ENCODE data around the gene CLEC16A.

The CLEC16A gene

GRCh38 chr16:11207646-11208045, 263.3 kb downstream of the CLEC16A start:
- Histone ChIP-seq H3K9me3 (ENCODE audit: control insufficient read depth, low read length) (no peaks in the 10 kb centered on the region), H3K4me1 (ENCODE audit: control insufficient read depth, insufficient read depth, low read length) (peaks cover 8% of the 10 kb centered on the region), H3K9ac (ENCODE audit: low read length) (no peak overlapping the region), H3K27me3 (ENCODE audit: control insufficient read depth, insufficient read depth, low read length) (peaks cover 15% of the 10 kb centered on the region), H3K36me3 (ENCODE audit: control insufficient read depth, insufficient read depth, low read length) (no peaks in the 10 kb centered on the region), H3K4me3 (ENCODE audit: low read length) (no peak overlapping the region)

GRCh38 chr16:11208916-11209665, 264.7 kb downstream of the CLEC16A start:
- Histone ChIP-seq H3K36me3 (ENCODE audit: control insufficient read depth, insufficient read depth, low read length) (no peaks in the 10 kb centered on the region), H3K4me1 (ENCODE audit: control insufficient read depth, insufficient read depth, low read length) (peaks cover 8% of the 10 kb centered on the region), H3K4me3 (ENCODE audit: low read length) (no peak overlapping the region), H3K9me3 (ENCODE audit: control insufficient read depth, low read length) (no peaks in the 10 kb centered on the region), H3K9ac (ENCODE audit: low read length) (no peak overlapping the region), H3K27me3 (ENCODE audit: control insufficient read depth, insufficient read depth, low read length) (peaks cover 15% of the 10 kb centered on the region)

- H3K4me3 ChIP-seq (ENCODE audit: low read length) = no peak overlapping the region
- peaks cover 8% of the 10 kb centered on the region for H3K4me1 ChIP-seq (ENCODE audit: control insufficient read depth, insufficient read depth, low read length)
- H3K36me3 ChIP-seq (ENCODE audit: control insufficient read depth, insufficient read depth, low read length) = no peaks in the 10 kb centered on the region
- H3K9ac ChIP-seq (ENCODE audit: low read length) = no peak overlapping the region
- no peaks in the 10 kb centered on the region for H3K9me3 ChIP-seq (ENCODE audit: control insufficient read depth, low read length)
- peaks cover 15% of the 10 kb centered on the region for H3K27me3 ChIP-seq (ENCODE audit: control insufficient read depth, insufficient read depth, low read length)
These were observed 265.9 kb downstream of the CLEC16A start for GRCh38 chr16:11210260-11210659.

- Histone ChIP-seq H3K36me3 (ENCODE audit: control insufficient read depth, insufficient read depth, low read length) (no peaks in the 10 kb centered on the region), H3K27me3 (ENCODE audit: control insufficient read depth, insufficient read depth, low read length) (peaks cover 12% of the 10 kb centered on the region)
These were observed 267.0 kb downstream of the CLEC16A start for GRCh38 chr16:11211061-11211976.

GRCh38 chr16:11211977-11212797, 267.8 kb downstream of the CLEC16A start:
- no peaks in the 10 kb centered on the region for H3K9me3 ChIP-seq (ENCODE audit: control insufficient read depth, low read length)
- peaks cover 9% of the 10 kb centered on the region for H3K27me3 ChIP-seq (ENCODE audit: control insufficient read depth, insufficient read depth, low read length)
- H3K36me3 ChIP-seq (ENCODE audit: control insufficient read depth, insufficient read depth, low read length) = no peaks in the 10 kb centered on the region
- H3K4me3 ChIP-seq (ENCODE audit: low read length) = no peak overlapping the region
- no peak overlapping the region for H3K9ac ChIP-seq (ENCODE audit: low read length)
- no peaks in the 10 kb centered on the region for H3K4me1 ChIP-seq (ENCODE audit: control insufficient read depth, insufficient read depth, low read length)

More at GRCh38 chr16:11211061-11211976, 267.0 kb downstream of the CLEC16A start:
- peaks cover 4% of the 10 kb centered on the region for H3K4me1 ChIP-seq (ENCODE audit: control insufficient read depth, insufficient read depth, low read length)
- no peaks in the 10 kb centered on the region for H3K9me3 ChIP-seq (ENCODE audit: control insufficient read depth, low read length)
- no peak overlapping the region for H3K9ac ChIP-seq (ENCODE audit: low read length)
- H3K4me3 ChIP-seq (ENCODE audit: low read length) = no peak overlapping the region

- no peaks in the 10 kb centered on the region for H3K4me1 ChIP-seq (ENCODE audit: control insufficient read depth, insufficient read depth, low read length)
- peaks cover 9% of the 10 kb centered on the region for H3K27me3 ChIP-seq (ENCODE audit: control insufficient read depth, insufficient read depth, low read length)
- H3K9me3 ChIP-seq (ENCODE audit: control insufficient read depth, low read length) = peaks cover 4% of the 10 kb centered on the region
- H3K36me3 ChIP-seq (ENCODE audit: control insufficient read depth, insufficient read depth, low read length) = no peaks in the 10 kb centered on the region
- H3K4me3 ChIP-seq (ENCODE audit: low read length) = no peak overlapping the region
- no peak overlapping the region for H3K9ac ChIP-seq (ENCODE audit: low read length)
These were observed 268.4 kb downstream of the CLEC16A start for GRCh38 chr16:11212798-11213196.

- Histone ChIP-seq H3K4me3 (ENCODE audit: low read length) (no peak overlapping the region), H3K4me1 (ENCODE audit: control insufficient read depth, insufficient read depth, low read length) (no peaks in the 10 kb centered on the region), H3K27me3 (ENCODE audit: control insufficient read depth, insufficient read depth, low read length) (peaks cover 9% of the 10 kb centered on the region)
These were observed 269.0 kb downstream of the CLEC16A start for GRCh38 chr16:11213373-11213772.

GRCh38 chr16:11213799-11214198, 269.4 kb downstream of the CLEC16A start:
- Histone ChIP-seq H3K9me3 (ENCODE audit: control insufficient read depth, low read length) (peaks cover 7% of the 10 kb centered on the region), H3K4me1 (ENCODE audit: control insufficient read depth, insufficient read depth, low read length) (no peaks in the 10 kb centered on the region), H3K36me3 (ENCODE audit: control insufficient read depth, insufficient read depth, low read length) (no peaks in the 10 kb centered on the region), H3K9ac (ENCODE audit: low read length) (no peak overlapping the region), H3K27me3 (ENCODE audit: control insufficient read depth, insufficient read depth, low read length) (peaks cover 9% of the 10 kb centered on the region), H3K4me3 (ENCODE audit: low read length) (no peak overlapping the region)

More at GRCh38 chr16:11213373-11213772, 269.0 kb downstream of the CLEC16A start:
- Histone ChIP-seq H3K36me3 (ENCODE audit: control insufficient read depth, insufficient read depth, low read length) (no peaks in the 10 kb centered on the region), H3K9me3 (ENCODE audit: control insufficient read depth, low read length) (peaks cover 7% of the 10 kb centered on the region), H3K9ac (ENCODE audit: low read length) (no peak overlapping the region)

- H3K36me3 ChIP-seq (ENCODE audit: control insufficient read depth, insufficient read depth, low read length) = no peaks in the 10 kb centered on the region
- H3K4me3 ChIP-seq (ENCODE audit: low read length) = no peak overlapping the region
- peaks cover 9% of the 10 kb centered on the region for H3K27me3 ChIP-seq (ENCODE audit: control insufficient read depth, insufficient read depth, low read length)
- no peak overlapping the region for H3K9ac ChIP-seq (ENCODE audit: low read length)
- H3K4me1 ChIP-seq (ENCODE audit: control insufficient read depth, insufficient read depth, low read length) = no peaks in the 10 kb centered on the region
- peaks cover 7% of the 10 kb centered on the region for H3K9me3 ChIP-seq (ENCODE audit: control insufficient read depth, low read length)
These were observed 271.7 kb downstream of the CLEC16A start for GRCh38 chr16:11215935-11216556.

GRCh38 chr16:11217651-11218603, 273.6 kb downstream of the CLEC16A start:
- H3K27me3 ChIP-seq (ENCODE audit: control insufficient read depth, insufficient read depth, low read length) = no peaks in the 10 kb centered on the region
- peaks cover 7% of the 10 kb centered on the region for H3K9me3 ChIP-seq (ENCODE audit: control insufficient read depth, low read length)
- H3K36me3 ChIP-seq (ENCODE audit: control insufficient read depth, insufficient read depth, low read length) = no peaks in the 10 kb centered on the region
- no peak overlapping the region for H3K9ac ChIP-seq (ENCODE audit: low read length)
- H3K4me1 ChIP-seq (ENCODE audit: control insufficient read depth, insufficient read depth, low read length) = no peaks in the 10 kb centered on the region
- no peak overlapping the region for H3K4me3 ChIP-seq (ENCODE audit: low read length)

Measured in mucosa of stomach (tissue), 1 donor.